Activated naive CD4-positive, alpha-beta T cell treated with anti-CD3 and anti-CD28 coated beads, Interleukin-2, amount 50 U/mL, for 24 hours (primary cell): ENCODE results near the gene TECR.

Experiments used
- H3K27ac Mint-ChIP-seq: one replicate; pipeline ENCODE4 v1.8.0; 2021; ENCODE audit warnings: mild to moderate bottlenecking, mixed read lengths
- H3K27me3 Mint-ChIP-seq: one replicate; pipeline ENCODE4 v1.8.0; 2021; ENCODE audit warnings: mixed read lengths
- H3K36me3 Mint-ChIP-seq: one replicate; pipeline ENCODE4 v1.8.0; 2021; ENCODE audit warnings: mixed read lengths
- H3K4me1 Mint-ChIP-seq: one replicate; pipeline ENCODE4 v1.8.0; 2021; ENCODE audit warnings: mixed read lengths
- H3K4me3 Mint-ChIP-seq: one replicate; pipeline ENCODE4 v1.8.0; 2021; ENCODE audit warnings: mild to moderate bottlenecking, mixed read lengths
- H3K9me3 Mint-ChIP-seq: one replicate; pipeline ENCODE4 v1.8.0; 2021; ENCODE audit warnings: mixed read lengths

TECR gene

GRCh38 chr19:14614099-14614412 lies 84.7 kb downstream of the TECR start:
- H3K9me3 Mint-ChIP-seq: no peaks in the 10 kb centered on the region
- H3K36me3 Mint-ChIP-seq: peaks cover 3% of the 10 kb centered on the region
- H3K27me3 Mint-ChIP-seq: peaks cover 3% of the 10 kb centered on the region
- no peak overlapping the region for H3K27ac Mint-ChIP-seq
- no peak overlapping the region for H3K4me3 Mint-ChIP-seq
- H3K4me1 Mint-ChIP-seq: no peaks in the 10 kb centered on the region
